Prostate gland (tissue), 2 donors: ENCODE results near the gene COL16A1. TPM values are rescaled to one million over a fixed set of nuclear protein-coding genes. Genes with fewer than 3 reads are reported as not detected.
A peak's percentile ranks its signal among the peaks of the same experiment; 100 is the strongest.

ENCODE experiments used
- DNase-seq: peaks from one replicate; pipeline ENCODE4 v3.0.0-alpha.2; 2019; ENCODE audit warnings: low spot score
- H3K27ac ChIP-seq, 2 donors: fragments of 200-600 bp; sonication (generic); 2 replicates each; pipeline ENCODE4 v1.5.1; 2017 to 2019
- H3K27me3 ChIP-seq: fragments of 200-600 bp; sonication (generic); replicated peaks from 2 replicates; pipeline ENCODE4 v1.5.1; 2019; ENCODE audit not compliant: insufficient read depth
- H3K36me3 ChIP-seq, 2 donors: fragments of 200-600 bp; sonication (generic); 1 replicate in 1 of 2; 2 replicates in 1 of 2; pipeline versions ENCODE4 v1.5.1 to v1.8.1; 2017 to 2019
- H3K4me1 ChIP-seq: fragments of 200-600 bp; sonication (generic); replicated peaks from 2 replicates; pipeline ENCODE4 v1.5.1; 2019
- H3K4me3 ChIP-seq, 2 donors: fragments of 200-600 bp; sonication (generic); 2 replicates each; pipeline ENCODE4 v1.5.1; 2017 to 2019
- H3K9me3 ChIP-seq: fragments of 200-600 bp; sonication (generic); 2 replicates; pipeline ENCODE4 v1.5.1; 2017
- CTCF ChIP-seq, 4 experiments: fragments of 200-600 bp in 2 of 4; fragments of 450-650 bp in 2 of 4; sonication (generic) in 2 of 4; IDR thresholded peaks; 1 replicate in 3 of 4; 2 replicates in 1 of 4; pipeline ENCODE4 v1.5.1; 2016 to 2019; ENCODE audit warnings: antibody characterized with exemption in 4 of 4, mild to moderate bottlenecking in 2 of 4, moderate library complexity in 2 of 4
- POLR2A ChIP-seq: fragments of 450-650 bp; IDR thresholded peaks from one replicate; pipeline ENCODE4 v1.6.1; 2016; ENCODE audit warnings: antibody characterized with exemption, mild to moderate bottlenecking
- POLR2AphosphoS5 ChIP-seq: sonication (generic); formaldehyde crosslinking; IDR thresholded peaks from one replicate; pipeline ENCODE4 v1.6.1; 2017; ENCODE audit warnings: antibody characterized with exemption
- WGBS: methylation state at CpG from one replicate; pipeline ENCODE4 v1.1.5; 2018; 5-methylcytosine and 5-hydroxymethylcytosine counted together
- intact Hi-C: fragments of 100-400 bp; cut with DNase I; formaldehyde crosslinking; loops from one replicate; pipeline ENCODE4 v1.14.2; 2022
- total RNA-seq, 2 donors: library from RNA; depleted of rRNA; stranded (reverse); fragments of >200 nt; gene quantifications; one replicate each; pipeline ENCODE4 v1.1.0, GENCODE V29; 2016

Gene COL16A1
- total RNA-seq, 2 donors from 2014 or later: 45.3 to 89.4 TPM

GRCh38 chr1:31717341-31717740, 13.5 kb upstream of the COL16A1 start:
- WGBS: 67% methylated on average over 6 of the region's 6 CpGs
- no peak for DNase-seq

GRCh38 chr1:31715873-31716220, 12.0 kb upstream of the COL16A1 start:
- no peaks in the 10 kb centered on the region for H3K36me3 ChIP-seq
- DNase-seq: no peak
- TF ChIP-seq POLR2AphosphoS5 (no peak), CTCF (IDR thresholded peaks at IDR 0.05) (no peak), POLR2A (no peak)
- H3K9me3 ChIP-seq: no peaks in the 10 kb centered on the region
- peak overlapping the region; percentile 76 to 85 for H3K27ac ChIP-seq
- WGBS: 19% methylated on average over 7 of the region's 7 CpGs
- H3K27me3 ChIP-seq: peaks cover 4% of the 10 kb centered on the region
- no peaks in the 10 kb centered on the region for H3K4me1 ChIP-seq
- intact Hi-C loops: loop anchor here (2.0 kb wide), 1 partner anchor 15 kb away; no protein-coding TSS in a partner anchor
- no peak overlapping the region for H3K4me3 ChIP-seq

More at GRCh38 chr1:31717341-31717740, 13.5 kb upstream of the COL16A1 start:
- no peak for TF ChIP-seq CTCF (IDR thresholded peaks at IDR 0.05)
- no peak for TF ChIP-seq POLR2A
- no peak for TF ChIP-seq POLR2AphosphoS5
- Histone ChIP-seq H3K27me3 (peaks cover 4% of the 10 kb centered on the region), H3K27ac (no peak overlapping the region), H3K36me3 (no peaks in the 10 kb centered on the region), H3K9me3 (no peaks in the 10 kb centered on the region), H3K4me3 (no peak overlapping the region), H3K4me1 (no peaks in the 10 kb centered on the region)
- intact Hi-C loops: no loop called here

GRCh38 chr1:31715087-31715872, 11.5 kb upstream of the COL16A1 start:
- peak overlapping the region; percentile 76 to 85 for H3K27ac ChIP-seq

GRCh38 chr1:31714442-31715086, 10.7 kb upstream of the COL16A1 start:
- Histone ChIP-seq H3K36me3 (no peaks in the 10 kb centered on the region), H3K4me1 (no peaks in the 10 kb centered on the region), H3K4me3 (peak overlapping the region in 1 of 2 donors; percentile 22), H3K27ac (peak overlapping the region; percentile 76 to 85), H3K27me3 (peaks cover 4% of the 10 kb centered on the region), H3K9me3 (no peaks in the 10 kb centered on the region)
- 14% methylated on average over 20 of the region's 39 CpGs for WGBS
- TF ChIP-seq POLR2A (no peak), POLR2AphosphoS5 (no peak), CTCF (IDR thresholded peaks at IDR 0.05) (peak in 3 of 4 experiments; percentile 19 to 29 (median 22))
- peak; percentile 23 for DNase-seq
- intact Hi-C loops: loop anchor here (2.0 to 5.0 kb wide), 2 partner anchors 14 to 137 kb away; partner anchors contain the start of gene TINAGL1

More at GRCh38 chr1:31715087-31715872, 11.5 kb upstream of the COL16A1 start:
- intact Hi-C loops: loop anchor here (2.0 kb wide), 1 partner anchor 14 kb away; no protein-coding TSS in a partner anchor
- Histone ChIP-seq H3K4me1 (no peaks in the 10 kb centered on the region), H3K9me3 (no peaks in the 10 kb centered on the region), H3K27me3 (peaks cover 4% of the 10 kb centered on the region), H3K4me3 (peak overlapping the region; percentile 12 to 22), H3K36me3 (no peaks in the 10 kb centered on the region)
- DNase-seq: peak; percentile 39
- WGBS: 11% methylated on average over 41 of the region's 44 CpGs
- TF ChIP-seq POLR2AphosphoS5 (peak; percentile 59), POLR2A (peak; percentile 67), CTCF (IDR thresholded peaks at IDR 0.05) (peak in 3 of 4 experiments; percentile 50 to 78 (median 73))
